Measurements from ENCODE around the gene G3BP2.
"Not testable (repeated sequence)": the region's sequence is repeated elsewhere in the genome, so short reads cannot be mapped to it uniquely, and the experiment has no call there.

G3BP2 gene

DNA sequence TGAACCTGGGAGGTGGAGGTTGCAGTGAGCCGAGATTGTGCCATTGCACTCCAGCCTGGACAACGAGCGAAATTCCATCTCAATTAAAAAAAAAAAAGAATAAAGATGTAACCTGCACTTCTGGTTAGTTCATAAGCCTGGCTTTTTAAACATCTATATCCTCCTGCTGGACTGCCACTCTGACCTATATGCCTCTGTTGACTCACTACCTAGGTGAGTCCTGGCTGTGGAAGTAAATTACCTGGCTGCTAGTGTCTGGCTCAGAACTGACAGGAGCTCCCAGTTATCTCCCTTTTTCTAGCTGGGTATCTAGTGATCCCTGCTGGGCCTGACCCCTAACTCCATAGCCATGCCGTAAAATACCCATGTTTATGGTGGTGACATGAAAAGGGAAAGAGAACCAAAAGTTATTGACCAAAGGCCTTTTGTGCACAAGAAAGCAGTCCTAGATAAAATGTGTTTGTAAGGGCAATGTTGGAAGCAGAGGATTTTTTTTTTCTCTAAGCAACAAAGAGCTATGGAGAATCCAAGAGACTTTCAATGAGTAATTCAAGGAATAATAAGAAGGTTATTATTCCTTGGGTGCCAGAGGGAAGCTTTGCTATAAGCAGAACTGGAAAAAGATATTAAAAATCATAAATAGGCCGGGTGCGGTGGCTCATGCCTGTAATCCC lies 10.4 kb upstream of the G3BP2 start:
- DNase-seq: no peak

DNA sequence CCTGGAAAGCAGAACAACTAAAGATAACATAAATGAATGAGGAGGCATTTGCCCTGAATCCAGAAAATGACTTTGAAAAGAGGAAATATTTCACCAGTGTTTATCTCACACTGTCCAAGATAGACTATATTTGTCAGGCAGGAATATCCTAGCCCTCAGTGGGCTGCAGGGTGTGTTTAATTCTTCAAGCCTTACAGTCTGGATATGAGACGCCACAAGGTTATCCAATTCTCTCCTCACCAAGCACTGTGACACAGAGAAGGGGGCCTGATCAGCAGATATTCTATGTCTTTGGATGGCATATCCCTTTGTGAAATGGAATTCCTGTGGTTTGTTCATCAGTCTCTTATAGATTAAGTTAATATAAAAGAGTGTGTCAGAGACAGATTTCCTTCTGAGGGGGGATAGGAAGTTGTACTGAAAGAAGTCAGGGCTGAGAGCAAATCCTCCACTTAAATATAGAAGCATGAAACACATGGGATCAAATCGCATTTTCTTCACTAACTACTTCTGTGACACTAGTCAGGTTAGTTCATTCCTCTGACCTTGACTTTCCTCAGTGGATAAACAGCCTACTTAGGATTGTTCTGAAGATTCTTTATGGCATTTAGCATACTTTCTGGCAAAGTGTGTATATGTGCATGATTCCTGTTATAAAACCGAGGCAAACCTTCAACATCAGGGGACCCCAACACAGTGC lies 6.8 kb upstream of the G3BP2 start:
- DNase-seq: no peak

DNA sequence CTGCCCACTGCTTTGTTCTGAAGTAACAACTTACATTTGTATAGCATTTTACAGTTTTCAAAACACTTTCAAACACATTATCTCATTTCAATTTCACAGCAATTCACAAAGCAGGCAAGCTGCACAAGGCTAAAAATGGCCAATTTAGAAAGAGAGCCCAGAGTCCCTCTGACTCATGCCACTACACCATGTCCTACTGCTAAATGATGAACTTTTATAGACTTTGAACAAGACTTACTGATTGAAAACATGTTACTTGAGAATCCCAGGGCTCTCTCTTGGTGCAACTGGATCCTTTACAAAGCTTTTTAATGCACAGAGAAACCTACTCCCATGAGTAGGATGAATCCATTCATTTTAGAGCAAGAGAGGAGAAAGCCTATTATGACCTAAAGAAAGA lies 5.8 kb upstream of the G3BP2 start:
- no peak for DNase-seq

DNA sequence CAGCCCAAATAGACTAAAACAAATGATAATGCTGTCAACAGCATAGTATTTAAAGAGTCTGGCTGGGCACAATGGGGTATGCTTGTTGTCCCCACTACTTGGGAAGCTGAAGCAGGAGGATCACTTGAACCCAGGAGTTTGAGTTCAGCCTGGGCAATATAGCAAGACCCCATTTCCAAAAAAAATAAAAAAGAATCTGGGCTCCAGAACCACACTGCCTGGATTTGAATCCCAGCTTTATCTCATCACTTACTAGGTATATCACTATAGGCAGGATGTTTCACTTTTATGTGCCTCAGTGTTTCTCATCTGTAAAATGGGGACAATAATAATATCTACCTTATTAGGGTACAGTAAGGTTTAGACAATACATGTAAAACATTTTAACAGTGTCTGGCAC lies 5.3 kb upstream of the G3BP2 start:
- no peak for DNase-seq

DNA sequence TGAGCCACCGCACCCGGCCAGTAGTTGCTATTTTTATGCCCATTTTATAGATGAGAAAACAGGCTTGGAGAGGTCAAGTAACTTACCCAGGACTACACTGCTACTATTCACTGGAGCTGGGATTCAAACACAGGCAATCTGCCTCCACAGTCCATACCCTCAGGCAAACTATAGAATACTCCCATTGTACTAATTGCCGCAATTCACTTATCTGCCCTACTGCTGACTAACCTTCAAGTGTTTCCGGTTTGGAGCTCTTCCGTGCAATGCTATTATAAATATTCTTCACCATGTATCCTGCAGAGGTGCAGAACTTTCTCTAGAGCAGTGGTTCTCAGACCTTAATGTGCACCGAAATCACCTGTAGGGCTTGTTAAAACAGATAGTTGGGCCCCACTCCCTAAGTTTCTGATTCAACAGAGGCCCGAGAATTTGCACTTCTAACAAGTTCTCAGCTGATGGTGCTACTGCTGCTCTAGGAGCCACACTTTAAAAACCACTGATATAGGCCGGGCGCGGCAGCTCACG lies 1.9 kb upstream of the G3BP2 start:
- no peak for DNase-seq

DNA sequence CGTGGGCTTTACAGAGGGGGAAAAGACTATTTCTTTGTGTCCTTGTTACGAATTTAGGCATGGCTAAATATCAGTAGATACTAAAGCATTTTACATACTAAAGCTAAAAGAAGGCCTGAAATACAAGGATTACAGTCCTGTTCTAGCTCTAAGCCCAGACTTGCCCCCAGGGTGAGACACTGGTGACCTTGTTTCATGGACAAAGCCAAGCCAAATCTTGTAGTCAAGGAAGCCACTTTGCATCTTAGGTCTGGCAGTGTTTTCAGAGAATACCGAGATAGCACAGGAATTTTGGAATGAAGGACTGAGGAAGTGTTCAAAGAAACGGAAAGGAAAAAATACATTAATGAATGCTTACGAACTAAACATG lies 733 bp upstream of the G3BP2 start:
- no peak for DNase-seq

DNA sequence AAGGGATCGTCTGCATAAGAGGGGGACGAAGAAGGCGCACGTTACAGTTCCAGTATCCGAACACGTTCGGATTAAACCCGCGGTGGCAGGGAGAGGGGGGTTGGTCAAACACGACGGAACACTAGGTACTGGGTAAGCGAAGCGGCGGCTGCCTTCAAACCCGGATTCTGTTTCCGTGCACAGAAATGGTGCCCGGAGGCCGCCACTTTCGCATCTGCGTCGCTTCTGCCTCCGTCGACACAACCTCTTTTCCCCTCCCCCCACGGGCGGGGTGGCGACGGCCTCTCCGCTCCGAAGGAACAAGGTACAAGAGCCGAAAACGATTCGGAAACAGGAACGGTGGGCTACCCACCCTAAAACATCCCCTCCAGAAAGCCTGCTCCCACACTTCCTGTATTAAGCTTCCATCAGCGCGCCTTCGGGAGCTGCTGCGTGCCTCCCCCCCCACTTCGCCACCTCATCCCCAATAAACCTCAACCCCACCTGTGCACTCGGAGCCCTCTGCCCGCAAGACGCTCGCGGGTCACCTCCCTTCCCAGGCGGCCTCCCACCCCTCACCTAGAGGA lies 667 bp downstream of the G3BP2 start:
- DNase-seq: peak; percentile 40 to 44

DNA sequence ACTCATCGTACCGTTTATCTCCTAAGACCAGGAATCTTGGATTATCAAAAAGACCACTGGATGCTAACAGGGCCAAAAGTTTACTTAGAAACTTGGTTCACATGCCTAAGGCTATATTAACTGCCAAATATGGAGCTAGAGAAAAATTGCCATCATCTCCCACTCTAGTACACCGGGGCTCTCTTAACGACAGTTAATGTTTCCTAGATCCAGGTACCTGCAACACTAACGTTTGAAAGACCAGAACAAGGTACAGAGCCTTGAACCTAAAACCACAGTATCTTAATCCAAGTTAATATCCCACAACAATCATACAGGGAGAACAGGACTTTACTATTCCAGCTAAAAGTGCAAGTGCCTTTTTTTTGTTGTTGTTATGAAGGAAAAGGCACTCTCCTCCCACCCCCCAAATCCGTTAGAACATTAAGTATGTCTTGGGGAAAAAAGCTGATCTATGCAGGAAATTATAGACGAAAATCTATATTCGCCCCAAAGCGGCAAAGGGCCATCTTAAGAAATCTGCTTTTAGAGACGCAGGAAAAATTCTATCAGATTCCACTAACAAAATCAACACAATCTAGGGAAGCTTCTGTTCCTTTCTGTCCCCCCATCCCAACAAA lies 1.3 kb downstream of the G3BP2 start:
- DNase-seq: no peak

DNA sequence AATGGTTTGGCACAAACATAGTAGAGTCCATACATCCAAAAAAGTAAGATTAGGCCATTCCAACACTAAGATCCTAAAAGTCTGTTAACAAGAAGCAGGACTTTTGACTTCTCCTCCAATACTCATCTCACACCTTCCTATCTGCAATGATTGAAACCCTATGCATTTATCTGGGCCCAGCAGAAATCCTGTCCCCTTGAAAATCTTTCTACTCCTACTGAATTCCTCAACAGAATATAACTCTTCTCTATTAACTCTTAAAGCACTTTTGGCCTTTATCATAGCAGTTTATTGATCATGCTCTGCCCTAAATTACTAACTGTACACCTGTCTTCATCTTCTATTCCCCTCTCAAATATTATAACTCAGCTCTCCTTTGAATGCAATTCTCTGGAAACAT lies 4.6 kb downstream of the G3BP2 start:
- no peak for DNase-seq

DNA sequence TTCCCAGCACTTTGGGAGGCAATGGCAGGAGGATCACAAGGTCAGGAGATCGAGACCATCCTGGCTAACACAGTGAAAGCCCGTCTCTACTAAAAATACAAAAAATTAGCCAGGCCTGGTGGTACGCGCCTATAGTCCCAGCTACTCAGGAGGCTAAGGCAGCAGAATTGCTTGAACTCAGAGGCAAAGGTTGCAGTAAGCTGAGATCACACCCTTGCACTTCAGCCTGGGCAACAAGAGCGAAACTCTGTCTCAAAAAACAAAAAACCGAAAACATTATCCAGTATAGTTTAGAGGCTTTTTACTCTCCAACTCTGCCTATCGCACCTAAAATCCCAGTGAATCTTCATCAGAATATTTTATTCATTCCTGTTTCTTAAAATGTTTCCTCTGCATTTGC lies 5.6 kb downstream of the G3BP2 start:
- DNase-seq: not testable (repeated sequence)

DNA sequence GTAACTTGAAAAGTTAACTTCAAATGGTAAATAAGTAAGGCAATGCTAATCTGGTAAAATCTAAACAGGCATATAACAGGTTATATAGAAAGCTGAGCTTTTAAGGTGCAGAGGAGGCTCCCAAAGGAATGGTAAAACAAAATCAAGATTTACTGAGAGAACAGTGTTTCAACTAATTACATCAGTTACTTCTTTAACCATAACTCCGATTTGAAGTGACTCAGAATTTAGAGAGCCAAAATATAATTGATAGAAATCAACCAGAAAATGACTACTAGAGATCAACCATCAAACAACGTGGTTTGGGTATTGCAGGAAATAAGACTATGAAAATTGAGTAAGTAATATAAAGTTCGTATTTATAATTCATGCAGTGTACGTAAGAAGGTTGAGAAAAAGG lies 6.9 kb downstream of the G3BP2 start:
- DNase-seq: no peak

DNA sequence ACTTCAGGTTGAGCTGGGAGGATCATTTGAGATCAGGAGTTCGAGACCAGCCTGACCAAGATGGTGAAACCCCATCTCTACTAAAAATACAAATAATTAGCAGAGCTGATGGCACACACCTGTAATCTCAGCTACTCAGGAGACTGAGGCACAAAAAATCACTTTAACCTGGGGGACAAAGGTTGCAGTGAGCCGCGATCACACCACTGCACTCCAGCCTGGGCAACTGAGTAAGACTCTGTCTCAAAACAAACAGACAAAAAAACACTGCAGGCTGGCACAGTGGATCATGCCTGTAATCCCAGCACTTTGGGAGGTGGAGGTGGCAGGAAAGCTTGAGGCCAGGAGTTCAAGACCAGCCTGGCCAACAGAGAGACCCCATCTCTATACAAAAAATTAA lies 8.6 kb downstream of the G3BP2 start:
- DNase-seq: not testable (repeated sequence)

DNA sequence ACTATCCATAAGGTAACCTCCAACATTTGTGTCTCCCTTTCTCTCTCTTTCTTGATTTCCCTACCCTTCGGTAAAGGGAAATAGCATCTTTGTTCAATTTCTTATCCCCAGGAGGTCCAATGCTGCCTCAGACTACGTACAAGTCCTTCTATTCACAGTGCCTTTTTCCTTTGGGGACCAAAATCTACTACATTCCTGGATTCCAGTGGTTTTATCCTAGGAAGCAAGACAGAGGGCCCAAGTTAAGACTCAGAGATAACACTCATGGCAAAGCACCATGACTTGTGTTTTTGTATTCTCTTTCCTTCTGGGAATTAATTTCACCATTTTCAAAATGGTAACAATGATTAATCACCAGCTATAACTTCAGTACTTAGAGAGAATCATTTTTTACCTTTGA lies 10.6 kb downstream of the G3BP2 start:
- no peak for DNase-seq

DNA sequence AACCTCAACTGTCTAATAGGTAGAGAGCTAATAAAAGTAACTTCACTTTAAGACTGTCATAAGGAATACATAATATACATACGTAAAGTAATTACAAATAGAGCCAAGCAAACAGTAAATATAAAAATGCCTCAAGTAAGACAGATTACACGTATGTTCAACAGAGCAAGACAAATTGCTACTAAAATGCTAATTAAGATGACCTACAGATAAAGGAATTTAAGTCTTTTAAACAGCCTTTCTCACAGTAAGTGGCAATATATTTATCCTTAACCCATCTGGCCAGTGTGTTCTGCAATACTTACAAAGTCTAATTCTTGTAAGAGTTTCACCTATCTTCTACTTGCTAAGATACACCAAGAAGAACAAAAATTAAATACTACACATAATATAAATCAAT lies 12.7 kb downstream of the G3BP2 start:
- no peak for DNase-seq

DNA sequence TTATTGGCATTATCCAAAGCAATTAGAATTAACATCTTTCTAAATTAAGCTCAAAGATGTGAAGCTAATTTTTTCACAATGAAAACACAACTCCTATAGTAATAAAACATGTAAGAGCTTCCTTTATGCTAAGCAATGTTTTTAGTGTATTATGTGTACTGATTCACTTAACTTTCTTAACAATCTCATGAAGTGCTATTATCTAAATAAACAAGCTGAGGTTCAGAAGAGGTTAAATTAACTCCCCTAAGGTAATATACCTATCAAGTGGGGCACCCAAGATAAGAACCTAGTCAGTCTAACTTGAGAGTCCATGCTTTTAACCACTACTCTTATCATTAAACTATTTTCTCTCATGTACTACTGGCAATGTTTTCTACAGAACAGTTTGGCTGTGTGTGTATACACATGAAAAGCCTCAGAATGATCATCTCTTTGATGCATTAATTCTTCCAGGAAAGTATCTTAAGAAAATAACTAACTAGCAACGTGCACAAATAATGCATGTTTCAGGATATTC lies 13.6 kb downstream of the G3BP2 start:
- DNase-seq: no peak

DNA sequence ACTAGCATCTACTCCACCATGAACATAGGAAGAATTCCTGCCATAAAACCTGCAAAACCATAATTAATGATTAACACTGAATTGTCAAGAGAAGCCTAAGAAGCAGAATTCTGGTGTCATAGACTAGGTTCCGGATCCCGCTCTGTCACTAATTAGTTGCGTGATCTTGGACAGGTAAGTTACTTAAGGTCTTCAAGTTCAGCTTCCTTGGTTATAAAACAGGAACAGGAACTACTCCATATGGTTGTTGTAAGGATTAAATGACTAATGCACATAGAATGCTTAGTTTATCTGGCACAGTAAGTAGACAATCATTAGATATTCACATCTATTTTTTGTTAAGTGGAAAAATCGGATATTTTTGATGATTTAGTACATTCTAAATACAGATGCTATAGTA lies 14.3 kb downstream of the G3BP2 start:
- no peak for DNase-seq

DNA sequence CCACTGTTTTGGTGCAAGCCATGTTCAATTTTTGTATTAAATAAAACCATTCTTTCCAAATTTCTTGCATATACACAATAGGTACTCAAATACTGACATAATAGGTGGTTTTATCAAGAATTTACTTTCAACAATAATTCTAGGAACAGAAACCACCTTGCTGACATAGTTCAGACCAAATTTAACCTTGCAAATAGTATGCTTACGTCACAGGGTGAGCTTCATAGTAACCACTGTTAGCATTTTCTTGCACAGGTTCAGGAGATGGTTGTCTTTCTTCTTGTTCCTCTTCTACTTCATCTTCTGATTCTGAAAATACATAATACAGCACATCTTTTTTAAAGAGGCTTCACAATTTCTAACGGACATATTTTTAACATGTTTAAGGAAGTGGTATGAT lies 17.6 kb downstream of the G3BP2 start:
- no peak for DNase-seq

DNA sequence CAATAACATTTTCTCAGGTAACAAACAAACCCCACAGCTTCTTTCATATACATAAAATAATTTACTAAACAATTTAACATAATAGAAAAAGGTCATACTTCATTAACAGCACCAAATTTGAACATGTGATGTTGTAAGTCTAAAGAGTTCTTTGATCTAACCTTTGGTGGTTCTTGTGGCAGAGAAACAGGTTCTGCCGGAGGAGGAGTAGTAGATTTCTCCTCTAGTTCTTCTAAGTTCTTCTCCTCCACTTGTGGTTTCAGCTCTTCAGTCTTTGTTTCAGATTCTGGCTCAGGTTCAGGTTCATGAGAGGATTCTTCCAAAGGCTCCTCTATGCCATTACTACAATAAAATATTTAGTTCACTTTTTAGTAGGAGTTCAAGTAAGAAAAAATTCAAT lies 18.3 kb downstream of the G3BP2 start:
- no peak for DNase-seq

DNA sequence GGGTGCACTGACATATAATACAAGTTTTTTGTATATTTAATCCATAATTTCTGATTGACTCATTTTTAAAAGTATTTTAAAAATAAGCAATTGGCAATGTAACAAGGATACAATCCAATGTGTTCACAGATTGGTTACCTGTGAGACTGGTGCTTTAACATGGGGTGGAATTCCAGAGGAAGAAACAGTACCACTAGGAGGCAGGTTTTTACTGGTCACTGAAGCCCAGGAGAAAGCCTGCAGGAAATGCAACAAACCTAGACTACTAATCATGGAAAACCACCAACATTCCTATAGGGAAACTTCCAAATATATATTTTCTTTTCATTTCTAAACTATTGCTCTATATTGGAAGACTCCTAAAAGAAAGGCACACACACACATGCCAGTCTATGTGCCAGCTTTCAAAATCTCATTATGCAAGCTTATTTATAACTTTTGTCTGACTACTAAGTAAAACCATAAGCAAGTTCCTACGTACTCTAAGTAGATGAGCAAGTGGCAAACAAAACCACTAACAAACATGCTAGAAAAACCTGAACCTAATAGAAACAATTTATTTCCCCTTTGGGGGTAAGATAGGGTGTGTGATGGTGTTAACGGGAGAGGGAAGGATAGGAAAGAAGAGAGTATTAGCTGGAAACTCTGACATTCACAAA lies 19.2 kb downstream of the G3BP2 start:
- peak in 1 of 2 experiments; percentile 14 for DNase-seq

DNA sequence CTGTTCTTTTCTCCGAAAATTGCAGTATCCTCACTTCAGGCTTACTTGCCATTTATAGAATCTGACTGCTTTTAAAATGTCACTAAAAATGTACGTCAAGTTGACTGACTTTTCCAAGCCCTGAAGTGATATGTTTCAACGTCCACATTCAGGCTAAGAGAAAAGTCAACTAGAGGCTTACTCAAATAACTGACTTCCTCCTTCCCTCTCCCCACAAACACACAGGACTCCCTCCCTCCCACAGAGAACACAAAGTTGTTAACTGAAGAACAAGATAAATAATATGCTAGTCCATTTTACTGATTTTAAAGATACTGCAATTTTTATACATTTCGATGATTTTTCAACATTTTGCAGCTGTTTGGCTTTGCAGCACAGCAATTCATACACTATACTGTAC lies 29.1 kb downstream of the G3BP2 start:
- peak; percentile 61 to 64 for DNase-seq

DNA sequence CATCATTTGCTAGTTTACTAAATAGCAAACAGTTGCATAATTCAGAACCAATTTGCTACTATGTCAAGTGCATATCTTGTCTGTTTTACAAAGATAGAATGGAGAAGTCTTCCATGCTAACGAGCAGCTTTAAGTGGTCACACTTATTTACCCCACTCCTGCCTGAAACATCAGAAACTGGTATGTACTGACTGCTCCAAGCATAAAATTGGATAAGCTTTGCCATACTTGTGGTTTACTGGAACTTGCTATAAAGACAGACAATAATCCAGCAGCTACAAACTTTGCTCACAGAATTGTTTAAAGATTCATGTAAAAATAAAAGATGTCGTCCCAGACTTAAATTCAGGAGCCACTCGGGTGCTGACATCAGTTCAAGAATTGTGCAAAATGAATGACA lies 29.6 kb downstream of the G3BP2 start:
- DNase-seq: no peak

DNA sequence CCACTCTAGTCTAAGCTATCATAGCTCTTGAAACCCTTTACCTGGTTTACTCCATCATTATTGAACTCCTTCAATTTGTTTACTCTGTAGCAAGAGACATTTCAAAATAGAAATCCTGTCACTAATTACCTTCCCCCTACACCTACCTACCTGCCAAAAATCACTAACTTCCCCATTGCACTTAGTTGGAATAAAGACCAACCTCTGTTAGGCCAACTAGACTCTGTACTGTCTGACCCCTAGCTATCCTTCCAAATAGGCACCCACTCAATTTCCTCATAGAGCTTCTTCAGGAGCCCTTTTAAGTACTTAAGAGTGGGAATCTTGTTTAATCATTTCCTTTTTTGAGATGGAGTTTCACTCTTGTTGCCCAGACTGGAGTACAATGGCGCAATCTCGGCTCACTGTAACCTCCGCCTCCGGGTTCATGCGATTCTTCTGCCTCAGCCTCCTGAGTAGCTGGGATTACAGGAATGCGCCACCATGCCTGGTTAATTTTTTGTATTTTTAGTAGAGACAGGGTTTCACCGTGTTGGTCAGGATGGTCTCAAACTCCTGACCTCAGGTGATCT lies 34.0 kb downstream of the G3BP2 start:
- no peak for DNase-seq

DNA sequence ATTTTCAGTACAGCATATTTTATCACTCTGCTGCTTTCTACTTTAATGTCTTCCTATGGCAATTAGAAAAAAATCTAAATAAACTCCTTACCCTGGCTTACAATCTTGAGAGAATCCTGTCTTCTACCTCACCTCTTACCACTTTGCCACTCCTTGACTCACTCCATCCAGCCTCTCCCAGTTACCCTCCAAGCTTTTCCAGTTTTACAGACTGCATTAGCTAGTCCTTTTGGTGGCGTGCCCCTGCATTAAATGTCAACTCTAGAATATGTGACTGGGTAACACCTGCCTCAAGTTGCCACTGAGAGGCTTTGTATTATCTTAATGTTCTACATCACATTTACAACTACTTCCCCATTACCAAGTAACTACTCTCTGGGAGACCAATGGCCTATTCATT lies 35.4 kb downstream of the G3BP2 start:
- no peak for DNase-seq
